Stimulated activated CD8-positive, alpha-beta memory T cell treated with anti-CD3 and anti-CD28 coated beads, Interleukin-4, amount 100 ng/mL, for 24 hours (primary cell): Measurements from ENCODE around the gene EPHA10.

ENCODE experiments used
- DNase-seq: peaks from one replicate; pipeline ENCODE4 v3.0.0-alpha.2; 2020; ENCODE audit warnings: low read depth

EPHA10 gene

GRCh38 chr1:37734629-37735591 lies 30.0 kb downstream of the EPHA10 start:
- no peak for DNase-seq

GRCh38 chr1:37732111-37732780 lies 32.7 kb downstream of the EPHA10 start:
- DNase-seq: no peak

GRCh38 chr1:37731312-37732019 lies 33.5 kb downstream of the EPHA10 start:
- DNase-seq: no peak

- DNase-seq: no peak
These were observed 34.5 kb downstream of the EPHA10 start for GRCh38 chr1:37730376-37730775.

- DNase-seq: no peak
These were observed 36.5 kb downstream of the EPHA10 start for GRCh38 chr1:37728416-37728815.

GRCh38 chr1:37726751-37727585 lies 38.0 kb downstream of the EPHA10 start:
- no peak for DNase-seq

- no peak for DNase-seq
These were observed 38.9 kb downstream of the EPHA10 start for GRCh38 chr1:37725851-37726613.

GRCh38 chr1:37724575-37724974 lies 40.3 kb downstream of the EPHA10 start:
- no peak for DNase-seq

GRCh38 chr1:37723390-37724078 lies 41.4 kb downstream of the EPHA10 start:
- DNase-seq: no peak

- DNase-seq: no peak
These were observed 41.9 kb downstream of the EPHA10 start for GRCh38 chr1:37723072-37723389.

GRCh38 chr1:37722181-37723071 lies 42.5 kb downstream of the EPHA10 start:
- DNase-seq: no peak

GRCh38 chr1:37721565-37721964 lies 43.4 kb downstream of the EPHA10 start:
- no peak for DNase-seq

GRCh38 chr1:37720231-37721130 lies 44.4 kb downstream of the EPHA10 start:
- DNase-seq: no peak

- no peak for DNase-seq
These were observed 45.2 kb downstream of the EPHA10 start for GRCh38 chr1:37719572-37720195.

- no peak for DNase-seq
These were observed 45.9 kb downstream of the EPHA10 start for GRCh38 chr1:37718901-37719571.

GRCh38 chr1:37718181-37718900 lies 46.6 kb downstream of the EPHA10 start:
- no peak for DNase-seq

GRCh38 chr1:37717631-37718030 lies 47.3 kb downstream of the EPHA10 start:
- no peak for DNase-seq
